Fibroblast of lung (primary cell): Measurements from ENCODE around the gene LIN7C. TPM values are rescaled to one million over a fixed set of nuclear protein-coding genes. Genes with fewer than 3 reads are reported as not detected.

Experiments
- DNase-seq, 2 donors: peaks; one replicate each; pipeline versions ENCODE4 v3.0.0 to v3.0.0-alpha.2; 2010; ENCODE audit warnings: low read depth in 2 of 2
- H2AFZ ChIP-seq: 2 replicates; pipeline ENCODE4 v1.5.1; 2012; ENCODE audit warnings: low read length, control low read depth, inconsistent platforms
- H3K27ac ChIP-seq: 2 replicates; pipeline ENCODE4 v1.5.1; 2011; ENCODE audit warnings: low read length, control low read depth; ENCODE audit not compliant: insufficient read depth
- H3K27me3 ChIP-seq: 2 replicates; pipeline ENCODE4 v1.5.1; 2011; ENCODE audit warnings: mild to moderate bottlenecking, low read length; ENCODE audit not compliant: control insufficient read depth, insufficient read depth
- H3K36me3 ChIP-seq: 2 replicates; pipeline ENCODE4 v1.5.1; 2011; ENCODE audit warnings: low read length; ENCODE audit not compliant: control insufficient read depth, insufficient read depth
- H3K4me1 ChIP-seq: 2 replicates; pipeline ENCODE4 v1.5.1; 2011; ENCODE audit warnings: low read length; ENCODE audit not compliant: control insufficient read depth, insufficient read depth; ENCODE audit errors: extremely low read depth
- H3K4me2 ChIP-seq: 2 replicates; pipeline ENCODE4 v1.5.1; 2011; ENCODE audit warnings: low read length, control low read depth; ENCODE audit not compliant: insufficient read depth; ENCODE audit errors: extremely low read depth
- H3K4me3 ChIP-seq, 4 experiments: fragments of 200-600 bp in 1 of 4; sonication (generic) in 1 of 4; replicated peaks in 1 of 4; 2 replicates each; pipeline ENCODE4 v1.5.1; 2011 to 2016; ENCODE audit warnings: low read length in 4 of 4, low read depth in 3 of 4, mild to moderate bottlenecking in 3 of 4, control low read depth in 2 of 4, inconsistent platforms in 1 of 4, mixed read lengths in 1 of 4; ENCODE audit not compliant: insufficient read depth in 1 of 4; ENCODE audit errors: control extremely low read depth in 1 of 4
- H3K79me2 ChIP-seq: 2 replicates; pipeline ENCODE4 v1.5.1; 2012; ENCODE audit warnings: mild to moderate bottlenecking, low read length, inconsistent platforms; ENCODE audit not compliant: control insufficient read depth, insufficient read depth
- H3K9ac ChIP-seq: 2 replicates; pipeline ENCODE4 v1.5.1; 2011; ENCODE audit warnings: mild to moderate bottlenecking, low read length, control low read depth; ENCODE audit not compliant: insufficient read depth
- H3K9me3 ChIP-seq: 2 replicates; pipeline ENCODE4 v1.5.1; 2012; ENCODE audit warnings: low read depth, low read length; ENCODE audit not compliant: control insufficient read depth, insufficient read depth
- H4K20me1 ChIP-seq: 2 replicates; pipeline ENCODE4 v1.5.1; 2011; ENCODE audit warnings: low read length; ENCODE audit not compliant: control insufficient read depth, insufficient read depth; ENCODE audit errors: extremely low read depth
- EZH2 ChIP-seq: IDR thresholded peaks from 2 replicates; pipeline ENCODE4 v1.5.1; 2012; ENCODE audit warnings: low read length, control low read depth, mild to moderate bottlenecking; ENCODE audit errors: missing control alignments
- polyA plus RNA-seq, 2 donors: library from polyadenylated mRNA; depleted of rRNA in 1 of 2; stranded (reverse) in 1 of 2; unstranded in 1 of 2; fragments of >200 nt; gene quantifications; 2 replicates each; pipeline ENCODE4 v1.2.1, GENCODE V29; 2011 to 2012; ENCODE audit warnings: missing spikeins in 1 of 2
- total RNA-seq: library from RNA; depleted of rRNA; stranded (reverse); fragments of >200 nt; gene quantifications from 2 replicates; pipeline ENCODE4 v1.2.1, GENCODE V29; 2014
- TF ChIP-seq, protein P1 (sequence below), 2 donors: IDR thresholded peaks in 1 of 2; conservative IDR thresholded peaks in 1 of 2; 1 replicate in 1 of 2; 2 replicates in 1 of 2; pipeline ENCODE4 v1.5.1; 2011 to 2012; ENCODE audit warnings: low read length in 2 of 2, control low read depth in 1 of 2, inconsistent platforms in 1 of 2, low read depth in 1 of 2, mild to moderate bottlenecking in 1 of 2

Gene LIN7C
- total and polyA plus RNA-seq, 2 donors (not counting 1 experiment from before 2014, with no cell fraction given) = 43.2 to 62.6 TPM

DNA sequence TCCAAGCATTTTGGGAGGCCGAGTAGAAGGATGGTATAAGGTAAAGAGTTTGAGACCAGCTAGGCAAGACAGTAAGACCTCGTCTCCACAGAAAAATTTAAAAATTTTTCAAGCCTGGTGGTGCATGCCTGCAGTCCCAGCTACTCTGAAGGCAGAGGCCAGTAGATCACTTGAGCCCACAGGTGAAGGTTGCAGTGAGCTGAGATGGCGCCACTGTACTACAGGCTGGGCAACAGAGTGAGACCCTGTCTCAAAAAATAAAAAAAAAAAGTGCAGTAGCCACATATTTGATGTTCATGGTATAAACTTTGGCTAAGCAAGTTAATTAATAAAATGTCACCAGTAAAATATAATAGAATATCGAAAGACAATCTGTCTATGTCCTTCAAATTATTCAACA, 60.9 kb downstream of the LIN7C start:
- Histone ChIP-seq H4K20me1 (no peaks in the 10 kb centered on the region), H3K4me3 (no peak overlapping the region)
- no peak for TF ChIP-seq EZH2
- TF ChIP-seq, protein P1, sequence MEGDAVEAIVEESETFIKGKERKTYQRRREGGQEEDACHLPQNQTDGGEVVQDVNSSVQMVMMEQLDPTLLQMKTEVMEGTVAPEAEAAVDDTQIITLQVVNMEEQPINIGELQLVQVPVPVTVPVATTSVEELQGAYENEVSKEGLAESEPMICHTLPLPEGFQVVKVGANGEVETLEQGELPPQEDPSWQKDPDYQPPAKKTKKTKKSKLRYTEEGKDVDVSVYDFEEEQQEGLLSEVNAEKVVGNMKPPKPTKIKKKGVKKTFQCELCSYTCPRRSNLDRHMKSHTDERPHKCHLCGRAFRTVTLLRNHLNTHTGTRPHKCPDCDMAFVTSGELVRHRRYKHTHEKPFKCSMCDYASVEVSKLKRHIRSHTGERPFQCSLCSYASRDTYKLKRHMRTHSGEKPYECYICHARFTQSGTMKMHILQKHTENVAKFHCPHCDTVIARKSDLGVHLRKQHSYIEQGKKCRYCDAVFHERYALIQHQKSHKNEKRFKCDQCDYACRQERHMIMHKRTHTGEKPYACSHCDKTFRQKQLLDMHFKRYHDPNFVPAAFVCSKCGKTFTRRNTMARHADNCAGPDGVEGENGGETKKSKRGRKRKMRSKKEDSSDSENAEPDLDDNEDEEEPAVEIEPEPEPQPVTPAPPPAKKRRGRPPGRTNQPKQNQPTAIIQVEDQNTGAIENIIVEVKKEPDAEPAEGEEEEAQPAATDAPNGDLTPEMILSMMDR (conservative IDR thresholded peaks at IDR 0.05 in 1 of 2, IDR thresholded peaks at IDR 0.05 in 1 of 2; ENCODE audit: low read depth in 1 of 2, low read length in 2 of 2) = no peak

DNA sequence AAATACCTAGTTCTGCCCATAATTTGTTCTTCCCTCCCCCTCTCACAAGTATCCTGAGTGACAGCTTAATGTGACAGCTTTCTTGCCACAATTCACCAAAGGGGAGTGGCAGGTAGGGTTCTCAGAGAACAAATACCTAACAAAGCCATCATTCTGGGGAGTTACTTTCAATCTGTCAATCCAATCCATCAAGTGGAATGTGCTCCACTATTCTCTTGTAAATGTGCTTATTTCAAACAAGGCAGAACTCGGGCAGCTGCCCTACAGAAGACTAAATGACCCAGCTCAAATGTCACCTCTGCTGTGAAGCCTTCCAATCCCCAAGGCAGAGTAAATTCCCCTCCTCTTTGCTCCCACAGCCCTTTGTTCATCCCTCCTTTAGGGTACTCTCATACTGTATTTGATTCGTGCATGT, 61.8 kb downstream of the LIN7C start:
- TF ChIP-seq EZH2 = no peak
- TF ChIP-seq, protein P1 (conservative IDR thresholded peaks at IDR 0.05 in 1 of 2, IDR thresholded peaks at IDR 0.05 in 1 of 2; ENCODE audit: low read depth in 1 of 2, low read length in 2 of 2) = no peak
- no peak overlapping the region for H3K4me3 ChIP-seq
- no peaks in the 10 kb centered on the region for H3K79me2 ChIP-seq
- DNase-seq = no peak
- no peak overlapping the region for H3K27ac ChIP-seq
- H3K9ac ChIP-seq = no peak overlapping the region
- H3K36me3 ChIP-seq = no peaks in the 10 kb centered on the region
- no peak overlapping the region for H2AFZ ChIP-seq
- no peaks in the 10 kb centered on the region for H3K9me3 ChIP-seq
- no peak overlapping the region for H3K4me2 ChIP-seq
- H4K20me1 ChIP-seq = no peaks in the 10 kb centered on the region
- H3K4me1 ChIP-seq = no peaks in the 10 kb centered on the region
- no peaks in the 10 kb centered on the region for H3K27me3 ChIP-seq

More for the DNA sequence above, 60.9 kb downstream of the LIN7C start:
- Histone ChIP-seq H3K4me1 (no peaks in the 10 kb centered on the region), H3K27me3 (no peaks in the 10 kb centered on the region), H3K27ac (no peak overlapping the region), H3K36me3 (no peaks in the 10 kb centered on the region), H3K9me3 (no peaks in the 10 kb centered on the region), H3K79me2 (no peaks in the 10 kb centered on the region), H2AFZ (no peak overlapping the region), H3K9ac (no peak overlapping the region), H3K4me2 (no peak overlapping the region)
- no peak for DNase-seq

Other genes starting within 250 kb of the LIN7C start
- gene CCDC34, start 143.6 kb downstream of the LIN7C start, total RNA-seq = 3.3 and 4.6 TPM in 2 replicates
- 3.8 and 6.9 TPM in 2 replicates for gene CCDC34, start 143.6 kb downstream of the LIN7C start, polyA plus RNA-seq
- 2.8 and 6.4 TPM in 2 replicates for gene LGR4, start 34.0 kb downstream of the LIN7C start, total RNA-seq
- gene LGR4, start 34.0 kb downstream of the LIN7C start, polyA plus RNA-seq = 2.5 and 8.8 TPM in 2 replicates
- gene BDNF, start 193.7 kb upstream of the LIN7C start, total RNA-seq = 6.4 and 16.7 TPM in 2 replicates
- gene BDNF, start 193.7 kb upstream of the LIN7C start, polyA plus RNA-seq = 11.2 and 15.0 TPM in 2 replicates